Hematopoietic multipotent progenitor cell treated with erythropoietin and hydrocortisone succinate and interleukin-3 and kit ligand, for 17 days (in vitro differentiated cells): ENCODE results near the gene PXDC1.

Source experiments
- DNase-seq: peaks from one replicate; pipeline ENCODE4 v3.0.0-alpha.2; 2015; ENCODE audit warnings: low spot score

Gene PXDC1

DNA sequence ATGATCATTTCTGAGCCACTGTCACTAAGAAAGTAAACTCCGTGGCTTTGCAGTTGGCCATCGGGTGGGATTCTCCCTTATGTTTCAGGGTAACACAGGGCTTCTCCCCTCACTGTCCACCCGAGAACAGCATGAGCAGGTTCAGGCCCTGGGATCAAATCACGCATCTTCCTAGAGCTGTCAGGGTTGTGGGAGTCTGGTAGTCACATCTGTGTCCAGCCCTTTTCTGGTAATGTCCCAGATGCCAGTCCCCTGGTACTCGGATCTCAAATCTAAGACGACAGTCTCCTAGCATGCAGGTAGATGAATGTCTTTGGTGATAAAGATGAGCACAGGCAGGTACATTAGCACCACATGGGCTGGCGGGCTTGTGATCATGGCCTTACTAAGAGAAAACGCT, 4.8 kb downstream of the PXDC1 start:
- DNase-seq: no peak

DNA sequence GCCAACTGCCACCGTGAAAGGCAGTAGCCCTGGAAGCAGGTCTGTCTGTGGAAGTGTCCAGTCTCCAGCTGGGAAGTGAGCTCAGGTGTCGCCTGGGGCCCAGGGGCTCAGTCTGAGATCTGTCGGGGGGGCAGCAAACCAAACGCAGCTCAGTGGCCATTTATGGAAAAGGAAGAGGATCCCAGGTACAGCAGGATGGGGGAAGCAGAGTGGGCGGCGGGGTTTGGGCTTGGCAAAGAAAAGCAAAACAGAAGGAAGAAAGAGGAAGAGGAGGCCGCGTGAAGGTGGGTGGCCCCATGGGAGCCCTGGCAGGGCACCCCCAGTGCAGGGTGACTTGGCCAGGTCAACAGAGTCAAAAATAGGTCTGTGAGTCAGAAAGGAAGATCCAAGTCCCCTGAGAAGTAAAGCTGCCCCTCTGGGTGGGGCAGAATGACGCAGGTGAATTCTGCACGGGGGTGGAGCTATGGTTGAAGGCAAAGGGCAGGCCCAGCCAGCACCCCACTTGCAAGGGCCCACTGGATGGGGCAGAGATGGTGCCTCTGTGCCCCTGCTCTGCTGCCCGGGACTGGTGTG, 5.3 kb downstream of the PXDC1 start:
- DNase-seq: no peak

DNA sequence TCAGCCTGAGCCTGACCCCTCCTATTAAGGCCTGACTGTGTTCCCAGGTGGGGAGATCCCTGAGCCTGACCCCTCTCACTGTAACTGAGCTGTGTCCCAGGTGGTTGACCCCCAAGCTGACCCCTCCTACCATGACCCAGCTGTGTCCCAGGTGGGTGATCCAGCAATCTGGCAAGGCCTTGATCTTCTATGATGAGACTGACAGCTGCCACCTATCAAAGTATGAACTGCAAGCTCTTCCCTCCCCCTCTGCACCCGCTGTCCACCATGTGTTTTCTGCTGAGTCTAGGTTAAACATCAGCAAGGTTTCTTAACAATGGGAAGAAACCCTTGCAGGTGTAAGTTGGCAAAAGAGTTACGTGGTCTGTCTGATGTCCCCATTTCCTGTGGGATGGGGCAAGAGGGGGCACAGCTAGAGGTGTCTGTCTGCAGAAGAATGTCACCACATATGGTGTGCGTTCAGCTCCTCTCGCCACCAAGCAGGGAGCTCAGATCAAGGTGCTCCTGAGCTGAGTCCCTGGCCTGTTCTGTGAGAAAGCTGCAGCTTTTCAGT, 5.9 kb downstream of the PXDC1 start:
- no peak for DNase-seq

DNA sequence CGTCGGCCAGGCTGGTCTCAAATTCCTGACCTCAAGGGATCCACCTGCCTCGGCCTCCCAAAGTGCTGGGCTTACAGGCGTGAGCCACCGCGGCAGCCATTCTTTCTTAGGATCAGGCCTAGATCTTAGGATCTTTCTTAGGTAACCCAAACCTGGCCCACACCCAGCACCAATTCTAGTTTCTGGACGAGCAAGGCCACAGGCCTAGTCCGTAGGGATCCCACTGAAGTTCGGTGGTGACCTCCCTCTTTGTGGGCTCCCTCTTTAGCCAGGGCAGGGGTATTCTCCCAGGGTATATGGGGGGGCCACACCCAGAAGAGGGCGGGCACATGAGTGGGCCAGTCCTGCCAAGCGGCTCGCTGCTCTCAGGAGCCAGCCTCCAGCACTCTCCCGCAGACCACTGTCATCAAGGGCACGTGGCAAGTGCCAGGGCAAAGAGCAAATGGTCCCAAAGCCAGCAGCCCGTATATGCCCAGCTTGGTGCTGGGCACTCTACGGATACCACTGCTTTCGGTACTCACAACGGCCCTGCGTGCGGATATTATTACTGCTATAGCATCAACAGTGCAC, 6.5 kb downstream of the PXDC1 start:
- no peak for DNase-seq

DNA sequence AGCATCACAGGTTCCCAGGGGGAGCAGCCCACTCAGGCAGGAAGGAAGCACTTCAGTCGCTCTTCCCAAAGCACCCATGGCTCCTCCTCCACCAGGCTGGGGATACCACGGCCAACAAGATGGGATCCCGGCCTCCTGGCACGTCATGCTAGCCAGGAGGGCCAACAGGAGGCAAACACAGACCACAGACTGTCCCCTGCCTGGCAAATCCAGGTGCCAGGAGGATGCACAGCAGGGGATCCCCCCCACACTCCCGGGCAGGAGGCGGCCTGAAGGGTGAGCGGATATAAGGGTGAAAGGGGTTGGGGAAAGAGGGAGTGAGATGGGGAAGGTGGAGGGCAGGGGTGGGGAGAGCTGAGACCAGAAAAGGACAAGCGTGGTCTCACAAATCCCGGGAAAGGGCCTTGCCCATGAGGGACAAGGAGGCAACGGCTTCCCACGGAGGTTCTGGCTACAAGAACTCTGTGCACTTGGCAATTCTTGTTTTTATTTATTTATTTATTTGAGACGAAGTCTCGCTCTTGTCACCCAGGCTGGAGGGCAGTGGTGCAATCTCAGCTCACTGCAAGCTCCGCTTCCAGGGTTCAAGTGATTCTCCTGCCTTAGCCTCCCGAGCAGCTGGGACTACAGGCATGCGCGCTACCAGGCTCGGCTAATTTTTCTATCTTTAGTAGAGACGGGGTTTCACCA, 7.2 kb downstream of the PXDC1 start:
- DNase-seq: no peak

DNA sequence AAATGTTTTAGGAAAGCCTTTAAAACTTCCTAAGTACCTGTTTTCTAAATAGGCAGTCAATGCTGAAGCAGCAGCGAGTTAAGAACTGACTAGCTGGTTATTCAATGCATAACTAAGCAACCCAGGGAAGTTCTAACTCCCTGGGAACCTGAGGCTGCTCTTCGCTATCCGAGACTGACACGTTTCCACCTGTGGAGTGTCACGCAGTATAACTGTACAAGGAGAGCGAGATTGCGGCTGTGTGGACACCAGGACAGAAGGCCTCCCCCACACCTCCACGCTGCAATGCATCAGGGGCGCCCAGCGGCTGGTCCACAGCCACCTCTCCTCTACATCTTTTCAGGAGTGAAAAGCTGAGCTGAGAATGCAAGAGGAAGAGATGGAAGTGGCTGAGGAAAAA, 8.0 kb downstream of the PXDC1 start:
- DNase-seq: no peak

DNA sequence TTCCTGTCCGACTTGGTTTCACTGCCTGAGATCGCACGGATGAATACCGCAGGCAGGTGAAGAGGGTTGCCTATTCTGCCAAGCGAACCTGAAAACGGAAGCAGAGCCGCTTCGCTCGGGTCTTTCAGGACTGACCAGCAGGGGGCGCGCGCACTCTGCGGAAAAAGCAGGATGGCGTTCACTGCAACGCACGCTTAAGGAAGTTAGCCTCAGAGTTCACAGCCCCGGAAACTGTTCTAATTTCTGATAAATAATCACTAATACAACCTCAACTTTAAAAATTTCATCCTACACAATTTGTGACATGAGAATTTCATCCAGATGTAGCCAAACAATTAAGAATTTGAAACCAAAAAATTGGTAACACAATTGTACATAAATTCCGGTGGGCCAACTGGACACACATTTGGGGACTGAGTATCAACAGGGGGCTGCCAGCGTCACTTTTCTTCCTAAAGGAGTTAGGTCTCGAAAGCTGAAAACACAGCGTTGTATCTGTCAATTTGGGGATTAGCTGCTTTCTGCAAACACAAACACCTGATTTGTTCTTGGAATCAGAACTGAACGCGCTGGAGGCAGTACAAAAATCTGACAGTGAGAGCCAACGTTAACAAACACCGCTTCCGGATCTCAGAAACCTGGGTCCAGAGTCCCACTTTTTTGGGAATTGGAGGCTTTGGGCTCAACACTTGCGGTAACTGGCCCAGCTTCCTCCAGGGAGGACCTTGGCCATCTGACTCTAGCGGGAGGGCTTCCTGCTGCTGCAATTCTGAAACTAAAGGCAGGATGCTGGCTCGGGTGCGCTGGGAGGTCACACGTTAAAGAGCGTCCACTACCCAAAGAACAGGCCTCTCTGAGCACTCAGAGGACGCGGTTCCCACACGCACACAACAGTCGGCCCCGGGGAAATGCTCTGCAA, 8.8 kb downstream of the PXDC1 start:
- peak; percentile 81 for DNase-seq

DNA sequence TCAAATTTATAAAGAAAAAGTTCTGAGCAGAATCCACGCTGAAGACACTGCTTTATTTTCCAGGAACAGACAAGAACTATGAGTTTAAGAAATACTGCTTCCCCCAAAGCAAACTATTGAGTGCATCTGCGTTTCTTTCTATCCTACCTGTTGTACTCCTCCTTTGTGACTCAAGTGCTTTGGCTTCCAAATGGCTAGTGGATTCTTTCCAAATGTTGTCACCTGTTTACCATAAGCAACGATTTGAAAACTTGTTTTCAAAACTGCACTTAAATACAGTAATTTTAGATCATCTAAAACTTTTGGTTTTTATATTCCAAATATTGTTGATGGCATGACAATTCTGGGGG, 9.5 kb downstream of the PXDC1 start:
- no peak for DNase-seq

DNA sequence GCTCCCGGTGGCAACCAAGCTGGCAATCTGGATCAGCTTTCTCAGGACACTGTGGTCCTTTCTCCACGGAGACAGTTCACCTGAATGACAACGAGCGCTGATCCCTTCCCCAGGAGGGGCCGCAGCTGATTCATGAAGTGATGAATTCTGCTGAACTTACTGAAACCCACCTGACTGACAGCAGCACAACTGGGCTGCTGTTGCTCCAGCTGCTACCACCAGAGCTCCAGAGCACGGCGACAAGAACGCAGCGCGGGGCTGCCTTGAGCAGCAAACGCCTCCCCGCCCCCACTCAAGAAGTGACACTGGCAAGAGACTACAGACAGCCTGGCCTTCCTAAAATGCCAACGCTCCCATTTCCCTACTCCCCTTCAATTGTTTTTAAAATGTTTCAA, 10.0 kb downstream of the PXDC1 start:
- DNase-seq: no peak

DNA sequence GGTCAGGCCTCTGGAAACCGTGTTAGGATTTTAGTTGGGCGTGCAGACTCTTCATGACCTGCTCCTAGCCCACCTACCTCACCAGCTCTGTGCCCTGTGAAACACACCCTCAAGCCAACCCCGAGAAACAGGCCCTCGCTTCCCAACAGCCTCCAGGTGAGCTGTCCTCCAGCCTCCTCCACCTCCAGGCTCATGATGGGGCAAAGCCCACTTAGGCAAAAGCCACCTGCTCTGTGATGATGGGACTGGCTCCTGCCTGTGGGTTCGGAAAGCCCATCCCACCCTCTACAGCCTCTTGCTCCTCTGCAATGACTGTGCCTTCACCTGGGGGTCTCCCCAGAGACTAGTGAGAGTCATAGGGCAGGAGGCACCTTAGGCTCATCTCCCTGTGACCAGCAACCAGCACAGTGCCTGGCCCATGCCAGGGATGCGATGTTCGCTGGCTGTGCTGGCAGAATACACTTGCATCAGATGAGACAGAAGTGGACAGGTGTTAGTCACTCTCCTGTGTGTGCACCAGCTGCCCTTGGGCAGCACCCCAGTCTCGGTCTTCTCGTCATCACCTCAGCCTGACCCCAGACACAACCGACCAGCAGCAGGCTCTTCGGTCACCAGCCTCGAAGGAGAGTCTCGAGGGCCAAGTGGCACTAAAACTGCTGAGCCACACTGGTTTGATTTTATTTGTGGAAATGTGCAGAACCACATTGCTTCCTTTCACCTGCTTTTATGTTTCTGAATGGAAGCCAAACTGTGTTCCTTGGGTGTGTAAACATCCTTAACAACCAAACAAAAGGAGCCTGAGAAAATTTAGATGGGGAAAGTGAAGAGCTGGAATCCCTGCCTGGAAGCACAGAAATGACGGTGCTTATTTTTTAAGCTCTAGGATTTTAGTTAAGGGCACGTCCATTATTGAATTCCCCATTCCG, 10.7 kb downstream of the PXDC1 start:
- DNase-seq: no peak

DNA sequence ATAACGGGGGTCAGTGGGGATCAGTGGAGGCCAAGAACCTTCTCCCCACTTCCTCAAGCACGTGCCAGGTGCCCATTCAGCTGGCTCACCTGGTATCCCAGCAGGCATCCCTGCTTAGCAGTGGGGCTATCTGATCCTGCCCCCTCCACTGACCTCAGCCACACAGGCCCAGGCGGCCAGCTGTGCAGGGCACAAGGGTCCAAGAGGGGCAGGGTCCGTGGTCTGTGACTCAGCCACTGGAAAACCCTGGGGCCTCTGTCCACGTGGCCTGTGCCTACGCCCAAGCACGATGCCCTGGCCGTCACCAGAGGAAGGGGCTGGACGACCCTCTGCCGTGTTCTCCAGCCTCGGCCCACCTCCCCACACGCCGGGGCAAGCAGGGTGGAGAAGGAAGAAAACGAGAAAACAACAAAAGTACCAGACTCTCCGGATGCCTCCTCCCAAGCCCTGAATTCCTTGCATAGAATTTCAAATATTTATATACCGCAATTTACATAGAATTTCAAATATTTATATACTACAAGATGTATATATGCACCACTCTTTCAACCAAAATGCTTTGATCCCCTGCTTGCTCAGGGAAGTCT, 12.1 kb downstream of the PXDC1 start:
- DNase-seq: no peak

DNA sequence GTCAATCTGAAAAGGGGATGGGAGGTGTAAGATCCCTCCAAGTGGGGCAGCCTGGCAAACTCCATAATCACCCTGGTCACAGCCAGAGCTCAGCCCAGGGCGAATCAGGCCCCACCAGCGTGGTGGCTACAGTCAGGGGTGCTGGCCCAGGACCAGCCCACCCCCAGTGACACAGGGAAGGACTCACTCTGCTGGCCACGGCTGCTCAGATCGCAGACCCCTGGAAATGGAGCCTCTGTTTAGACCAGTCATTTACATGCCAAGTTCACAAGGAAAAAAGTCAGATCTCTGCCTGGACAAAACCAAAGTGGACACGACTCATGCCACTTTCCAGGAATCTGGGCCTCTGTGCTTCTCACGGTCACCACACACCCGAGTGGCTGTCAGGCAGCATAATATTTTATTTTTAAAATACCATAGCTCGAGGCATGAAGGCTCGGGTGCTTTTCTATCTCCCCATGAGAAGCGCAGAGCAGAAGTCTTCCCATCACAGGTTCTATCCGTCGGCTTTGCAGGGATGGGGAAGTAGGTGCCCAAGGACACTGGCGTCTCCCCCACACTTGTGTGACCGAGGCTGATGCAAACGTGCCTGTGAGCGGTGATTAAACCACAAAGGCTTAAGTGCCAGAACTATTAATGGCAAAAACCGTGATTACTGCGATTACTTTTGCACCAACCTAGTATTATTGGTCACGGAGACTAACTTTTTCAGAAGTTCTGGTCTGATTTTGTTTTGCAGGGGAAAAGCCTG, 13.0 kb downstream of the PXDC1 start:
- no peak for DNase-seq

DNA sequence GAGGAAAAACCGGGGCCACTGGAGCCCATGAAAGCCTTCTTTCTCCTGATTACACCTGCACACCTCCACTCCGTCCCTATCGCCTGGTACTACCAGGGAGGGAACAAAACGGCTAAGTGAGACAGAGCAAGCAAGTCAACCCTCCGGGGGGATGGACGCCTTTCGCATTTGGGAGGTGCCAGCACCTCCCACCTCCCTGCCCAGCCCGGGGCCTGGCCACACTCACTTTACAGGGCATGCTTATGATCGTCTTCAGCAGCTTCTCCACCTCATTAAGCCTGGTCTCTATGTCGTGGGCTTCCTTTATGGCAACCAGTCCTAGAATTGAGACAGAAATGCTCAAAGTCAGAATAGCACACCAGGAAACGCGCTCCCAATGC, 13.7 kb downstream of the PXDC1 start:
- no peak for DNase-seq

DNA sequence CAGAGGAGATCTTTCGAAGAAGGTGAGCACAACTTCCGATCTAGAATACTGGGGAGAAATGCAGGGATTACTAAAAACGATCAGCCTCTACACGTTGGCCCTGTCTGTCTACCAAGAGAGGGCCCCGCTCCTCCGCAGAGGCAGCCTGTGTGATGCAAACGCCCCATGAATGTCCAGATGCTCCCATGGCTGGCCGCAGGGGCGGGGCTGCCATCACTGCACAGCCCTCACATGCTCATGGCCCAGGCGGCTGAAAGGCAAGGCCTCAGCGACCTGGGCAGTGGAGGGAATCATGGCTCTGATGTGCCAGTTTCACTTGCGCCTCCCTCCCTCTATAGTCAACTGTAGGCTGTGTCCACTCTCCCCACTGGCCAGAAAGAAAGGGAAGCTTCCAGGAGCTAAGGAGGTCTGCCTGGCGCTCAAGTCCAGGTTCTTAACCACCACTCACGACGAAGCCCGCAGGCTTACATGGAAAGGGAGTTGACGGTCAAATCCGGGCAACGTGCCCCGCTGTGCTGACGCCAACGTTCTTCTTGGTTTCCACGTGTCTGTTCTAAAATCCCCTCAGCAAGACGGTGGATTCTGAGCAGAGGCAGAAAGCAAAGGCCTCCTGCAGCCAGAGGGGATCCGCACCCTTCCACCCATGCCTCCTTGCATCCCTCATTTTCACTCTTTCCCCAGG, 14.2 kb downstream of the PXDC1 start:
- DNase-seq: no peak

DNA sequence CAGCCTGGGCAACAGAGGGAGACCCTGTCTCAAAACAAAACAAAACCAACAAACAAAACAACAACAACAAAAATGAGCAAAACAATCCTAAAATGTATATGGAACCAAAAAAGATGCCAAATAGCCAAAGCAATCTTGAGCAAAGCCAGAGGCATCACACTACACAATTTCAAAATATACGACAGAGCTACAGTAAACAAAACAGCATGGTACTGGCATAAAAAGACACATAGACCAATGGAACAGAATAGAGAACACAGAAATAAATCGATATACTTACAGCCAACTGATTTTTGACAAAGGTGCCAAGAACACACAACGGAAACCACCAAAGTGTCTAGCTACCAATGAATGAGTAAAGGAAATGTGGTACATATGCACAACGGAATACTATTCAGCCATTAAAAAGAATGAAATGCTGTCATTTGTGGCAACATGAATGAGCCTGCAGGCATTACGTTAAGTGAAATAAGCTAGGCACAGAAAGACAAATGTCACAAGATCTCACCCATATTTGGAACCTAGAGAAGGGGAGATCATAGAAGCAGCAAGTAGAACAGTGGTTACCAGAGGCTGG, 16.4 kb downstream of the PXDC1 start:
- DNase-seq: no peak

DNA sequence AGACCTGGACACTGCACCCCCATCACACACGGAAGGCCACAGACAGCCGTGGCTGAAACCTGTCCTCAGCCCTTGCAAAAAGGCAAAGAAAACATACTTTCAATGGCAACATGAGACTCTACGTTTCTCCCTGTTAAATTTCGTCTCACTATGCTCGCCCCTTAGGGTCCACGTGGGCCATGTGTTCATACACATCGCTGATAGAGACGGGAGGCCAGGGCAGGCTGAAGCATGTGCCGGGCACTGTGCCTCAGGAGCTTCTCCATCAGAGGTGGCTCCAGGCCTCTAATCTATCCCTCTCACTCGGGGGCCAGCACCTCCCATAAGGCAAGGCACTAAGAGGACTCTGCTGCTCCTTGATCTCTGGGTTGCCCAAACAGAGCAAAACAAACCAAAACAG, 17.5 kb downstream of the PXDC1 start:
- DNase-seq: no peak

DNA sequence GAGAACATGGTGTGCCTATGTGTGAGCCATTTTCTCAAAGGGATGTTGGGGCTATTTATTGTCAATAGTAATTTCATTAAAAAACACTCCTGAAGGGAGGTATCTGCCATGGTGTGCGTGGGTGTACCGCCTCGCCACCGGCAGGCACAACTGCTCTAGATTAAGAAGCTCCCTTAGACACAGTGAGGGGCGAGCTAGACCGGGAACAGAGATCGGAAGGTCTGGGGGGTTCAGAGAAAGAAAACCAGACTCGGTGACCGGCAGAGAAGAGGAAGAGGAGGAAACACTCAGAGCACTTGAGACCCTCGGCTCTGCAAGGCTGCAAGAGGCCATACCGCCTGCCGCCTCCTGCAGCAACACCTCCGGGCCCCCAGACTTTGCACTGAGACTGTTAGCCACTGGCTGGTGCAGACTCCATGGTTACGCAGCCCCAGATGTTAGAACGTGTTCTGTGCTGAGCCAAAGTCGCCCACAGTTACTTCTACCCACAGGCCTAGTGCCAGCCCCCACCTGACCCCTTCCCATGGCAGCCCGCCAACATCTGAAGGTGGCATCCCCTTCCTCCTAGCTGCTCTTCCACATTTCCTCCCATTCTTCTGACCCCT, 18.1 kb downstream of the PXDC1 start:
- no peak for DNase-seq

DNA sequence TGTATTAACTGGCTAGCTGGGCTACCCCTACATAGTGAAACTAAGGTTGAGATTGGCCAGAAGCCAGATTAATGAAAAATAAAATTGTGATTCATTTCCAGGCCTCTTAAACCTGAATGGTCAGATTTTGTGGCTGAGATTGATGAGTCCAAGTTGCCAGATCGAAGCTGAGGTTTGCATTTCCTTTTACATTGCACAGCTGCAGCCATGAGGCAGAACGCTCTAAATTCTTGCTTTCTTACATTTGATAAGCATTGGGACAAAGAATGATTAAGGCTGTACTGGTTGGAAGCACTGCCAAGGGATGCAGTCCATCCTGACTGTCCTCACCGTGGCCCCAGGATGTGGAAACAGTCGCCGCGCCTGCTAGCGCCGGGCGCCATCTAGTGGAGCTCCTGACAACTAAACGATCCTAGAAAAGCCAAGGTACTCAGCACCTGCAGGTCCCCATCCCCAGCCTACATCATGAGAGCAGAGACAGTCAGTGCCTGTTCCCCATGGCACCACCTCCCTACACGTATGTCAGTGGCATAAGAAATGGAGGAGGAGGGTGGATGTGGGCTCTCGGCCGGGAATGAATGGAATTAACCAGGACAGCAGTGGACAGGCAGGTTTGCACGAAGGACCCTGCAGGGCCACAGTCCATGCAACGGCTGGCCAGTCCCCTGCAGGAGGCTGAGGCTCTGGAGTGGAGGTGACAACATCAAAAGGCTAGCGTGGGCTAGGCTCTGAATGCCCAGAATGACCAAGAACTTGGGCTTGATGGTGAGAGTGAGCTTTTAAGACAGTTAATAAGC, 19.0 kb downstream of the PXDC1 start:
- peak; percentile 76 for DNase-seq
